T47D (cell line): Measurements from ENCODE around the gene CNOT4.
"Not testable (repeated sequence)": the region's sequence is repeated elsewhere in the genome, so short reads cannot be mapped to it uniquely, and the experiment has no call there.

Experiments used
- DNase-seq, 2 experiments: peaks; one replicate each; pipeline versions ENCODE4 v3.0.0 to v3.0.0-alpha.2; 2011 to 2012; ENCODE audit warnings: low read depth in 1 of 2, low spot score in 1 of 2
- JUND ChIP-seq: IDR thresholded peaks from 2 replicates; pipeline ENCODE4 v1.6.1; 2012; ENCODE audit warnings: low read depth
- in situ Hi-C: cut with HindIII; loops from 2 replicates; pipeline ENCODE4 v1.10.0; 2016; ENCODE audit warnings: low sequenced_read_pairs, low pct_unique_long_range_greater_than_20kb

The CNOT4 gene

DNA sequence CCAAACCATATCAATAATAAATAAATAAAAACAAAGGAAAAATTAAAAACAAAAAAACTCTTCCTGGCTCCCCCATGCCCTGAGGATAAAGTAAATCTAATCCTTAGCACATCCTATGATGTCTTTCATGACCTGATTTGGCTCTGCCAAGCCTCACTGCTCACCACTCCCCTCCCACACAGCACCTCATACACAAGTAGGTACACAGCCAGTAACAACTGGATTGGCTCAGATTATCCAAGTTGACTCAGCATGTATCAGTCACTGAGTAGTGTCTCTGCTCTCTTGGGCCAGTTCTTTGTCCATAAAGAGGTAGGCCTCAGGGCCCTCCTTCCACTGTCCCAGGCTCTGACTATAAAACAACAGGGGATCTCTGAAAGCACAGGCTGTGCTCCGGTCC lies 176.7 kb downstream of the CNOT4 start:
- TF ChIP-seq JUND, result no peak
- DNase-seq, result no peak
- in situ Hi-C loops, result no loop called here

DNA sequence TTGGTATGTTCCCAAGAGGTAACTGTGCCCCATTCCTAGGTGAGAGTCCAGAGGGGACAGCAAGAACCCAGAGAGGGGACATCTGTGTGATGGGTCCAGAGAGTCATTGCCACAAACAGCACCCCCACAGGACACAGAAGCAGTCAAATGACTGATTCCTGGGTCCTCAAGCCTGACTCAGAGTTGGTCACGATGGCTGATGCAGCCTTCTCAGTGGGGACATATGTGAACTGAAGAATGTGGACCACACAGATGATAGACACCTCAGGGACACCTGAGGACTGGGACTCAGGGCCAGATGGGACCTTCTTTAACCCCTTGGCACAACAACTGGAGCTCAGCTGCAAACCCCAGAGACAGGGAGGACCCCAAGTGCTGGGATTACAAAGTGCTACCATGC lies 179.8 kb downstream of the CNOT4 start:
- TF ChIP-seq JUND, result no peak
- no peak for DNase-seq
- in situ Hi-C loops, result no loop called here

DNA sequence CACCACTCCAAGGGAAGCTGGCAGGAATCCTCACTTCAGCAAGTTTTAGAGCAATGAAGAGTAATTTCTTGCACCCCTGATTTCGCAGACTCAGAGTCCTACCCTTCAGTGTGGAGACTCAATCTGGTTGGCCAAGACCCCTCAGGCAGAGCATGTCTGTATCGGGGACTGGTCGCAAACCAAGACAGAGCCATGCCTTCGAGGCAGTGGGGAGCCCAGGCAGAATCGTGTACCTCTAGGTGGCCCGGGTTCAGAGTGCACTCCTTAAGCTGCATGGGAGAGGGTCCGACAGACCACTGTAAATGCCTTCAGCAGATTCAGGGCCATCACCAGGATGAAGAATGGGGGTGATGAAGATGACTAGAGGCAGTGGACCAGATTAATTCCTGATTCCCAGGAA lies 181.4 kb downstream of the CNOT4 start:
- in situ Hi-C loops, result no loop called here
- no peak for DNase-seq
- TF ChIP-seq JUND, result no peak

DNA sequence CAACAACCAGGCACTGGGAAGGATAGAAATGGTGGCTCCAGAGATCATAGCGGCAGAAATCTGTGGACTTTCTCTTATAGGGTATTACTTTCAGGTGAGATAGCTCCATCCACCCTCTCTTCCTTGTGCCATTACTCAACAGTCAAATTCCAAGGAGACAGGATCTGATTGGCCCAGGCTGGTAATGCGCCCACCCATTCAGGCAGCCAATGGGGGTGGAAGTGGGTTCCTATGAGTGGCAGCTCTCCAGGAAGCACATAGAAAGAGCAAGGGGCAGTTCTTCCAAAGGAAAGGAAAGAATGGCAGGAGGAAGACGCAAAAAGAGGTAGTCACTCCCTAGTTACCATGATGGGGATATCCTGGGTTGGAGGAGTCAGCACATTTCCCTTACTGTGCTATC lies 181.8 kb downstream of the CNOT4 start:
- no peak for TF ChIP-seq JUND
- in situ Hi-C loops, result no loop called here
- no peak for DNase-seq

DNA sequence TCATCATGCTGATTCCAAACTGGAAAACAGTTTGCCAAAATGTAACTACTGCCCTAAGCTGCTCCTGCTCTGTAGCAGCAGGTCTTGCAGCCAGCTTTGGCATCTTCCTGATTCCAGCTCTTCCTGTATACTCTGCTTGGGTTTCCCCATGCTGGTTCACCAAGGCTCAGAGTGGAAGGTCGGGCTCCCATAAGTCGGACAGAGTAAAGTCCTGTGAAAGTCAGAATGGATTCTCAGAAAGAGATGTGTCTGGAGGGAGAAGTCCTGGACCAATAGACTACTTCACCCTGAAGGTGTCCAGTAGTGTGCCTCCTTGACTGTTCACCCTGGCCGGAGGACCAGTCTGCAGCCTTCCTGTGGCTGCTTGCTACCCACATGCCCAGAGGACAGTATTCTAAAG lies 182.4 kb downstream of the CNOT4 start:
- no peak for DNase-seq
- in situ Hi-C loops, result no loop called here
- TF ChIP-seq JUND, result no peak

DNA sequence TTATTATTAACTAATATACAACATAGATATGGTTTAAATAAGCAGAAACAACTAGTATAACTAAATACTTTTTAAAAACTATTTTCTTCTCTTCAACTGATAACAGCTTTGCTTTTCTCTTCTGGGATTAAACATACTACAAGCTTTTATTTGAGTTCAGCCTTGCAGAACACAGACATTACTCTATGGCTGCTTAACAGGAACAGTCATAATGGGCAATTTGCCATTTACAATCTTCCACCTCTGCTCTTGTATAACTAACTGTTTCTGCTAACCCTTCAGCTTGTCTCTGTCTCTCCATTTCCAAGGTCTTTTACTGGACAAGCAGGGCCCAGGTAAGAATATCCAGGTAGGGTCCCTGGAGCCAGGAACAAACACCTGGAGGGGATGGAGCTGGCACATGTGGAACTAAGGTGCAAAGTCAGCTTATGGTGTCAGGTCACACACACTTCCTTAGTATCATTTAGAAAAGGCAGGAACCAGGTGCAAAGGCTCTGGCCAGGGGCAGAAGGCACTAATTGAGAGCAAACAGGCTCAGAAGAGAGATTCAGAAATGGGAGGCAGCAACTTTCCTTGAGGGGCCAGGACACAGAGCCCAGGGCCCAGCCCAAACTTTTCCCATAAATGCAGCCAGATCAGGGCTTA lies 183.1 kb downstream of the CNOT4 start:
- no peak for TF ChIP-seq JUND
- no peak for DNase-seq
- in situ Hi-C loops, result no loop called here

DNA sequence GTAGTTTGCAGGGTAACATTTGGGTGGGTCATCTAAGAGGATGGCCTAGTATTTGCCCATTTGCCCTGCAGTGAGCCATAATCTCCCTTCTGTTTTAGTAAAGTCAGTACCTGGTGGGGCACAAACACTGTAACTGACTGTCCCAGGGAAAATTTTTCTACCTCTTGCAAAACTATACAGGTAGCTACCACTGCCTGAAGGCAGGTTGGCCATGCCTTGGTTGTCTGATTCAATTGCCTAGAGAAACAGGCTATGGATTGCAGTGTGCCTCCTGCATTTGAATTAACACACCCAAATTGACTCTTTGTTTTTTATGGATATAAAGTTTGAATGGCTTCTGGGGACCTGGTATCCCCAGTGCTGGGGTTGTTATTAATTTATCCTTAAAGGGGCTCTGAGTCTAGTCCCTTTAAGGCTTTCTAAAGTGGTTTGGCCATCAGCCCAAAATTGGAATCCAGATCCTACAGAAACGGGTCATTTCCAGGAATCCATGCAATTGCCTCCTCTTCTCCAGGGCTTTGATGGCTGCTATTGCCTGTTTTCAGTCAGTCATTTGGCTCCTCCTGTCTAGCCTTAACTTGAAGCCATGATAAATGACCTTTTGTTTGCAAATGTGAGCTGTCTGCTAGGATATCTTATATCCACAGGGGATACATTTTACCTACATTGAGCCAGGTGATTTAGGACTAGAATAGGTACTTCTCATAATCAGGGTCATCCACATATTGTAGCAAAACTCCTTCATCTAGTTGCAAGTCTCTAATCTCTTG lies 187.1 kb downstream of the CNOT4 start:
- in situ Hi-C loops, result no loop called here
- DNase-seq, result no peak
- TF ChIP-seq JUND, result no peak

DNA sequence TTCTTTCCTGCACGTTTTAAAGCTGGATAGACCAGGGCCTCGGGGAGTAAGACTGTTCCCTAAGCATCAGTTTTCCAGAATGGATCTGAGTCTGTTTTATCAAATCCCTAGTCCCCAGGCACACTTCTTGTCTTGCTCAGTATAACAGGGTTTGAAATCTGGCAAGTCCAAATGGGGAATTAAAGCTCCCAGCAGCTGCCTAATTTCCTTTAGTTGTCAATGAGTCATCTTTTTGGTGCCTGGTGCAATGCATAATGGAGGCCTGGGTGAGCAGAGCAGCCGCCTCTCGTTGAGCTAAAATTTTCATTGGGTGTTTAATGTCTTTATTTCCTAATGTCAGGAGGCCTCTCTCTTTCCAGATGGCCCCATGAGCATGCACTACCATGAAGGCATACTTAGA lies 188.3 kb downstream of the CNOT4 start:
- DNase-seq, result no peak
- TF ChIP-seq JUND, result no peak

DNA sequence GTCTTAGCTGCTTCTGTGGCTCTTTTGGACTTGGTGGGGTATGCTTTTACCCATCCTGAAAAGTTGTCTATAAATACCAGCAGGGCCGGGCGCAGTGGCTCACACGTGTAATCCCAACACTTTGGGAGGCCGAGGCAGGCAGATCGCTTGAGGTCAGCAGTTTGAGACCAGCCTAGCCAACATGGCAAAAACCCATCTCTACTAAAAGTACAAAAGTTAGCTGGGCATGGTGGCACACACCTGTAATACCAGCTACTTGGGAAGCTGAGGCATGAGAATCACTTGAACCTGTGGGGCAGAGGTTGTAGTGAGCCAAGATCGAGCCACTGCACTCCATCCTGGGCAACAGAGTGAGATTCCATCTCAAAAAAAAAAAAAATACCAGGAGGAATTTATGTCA lies 188.9 kb downstream of the CNOT4 start:
- in situ Hi-C loops, DNase-seq: not testable (repeated sequence)

More for the DNA sequence above, 188.3 kb downstream of the CNOT4 start:
- in situ Hi-C loops, result no loop called here

DNA sequence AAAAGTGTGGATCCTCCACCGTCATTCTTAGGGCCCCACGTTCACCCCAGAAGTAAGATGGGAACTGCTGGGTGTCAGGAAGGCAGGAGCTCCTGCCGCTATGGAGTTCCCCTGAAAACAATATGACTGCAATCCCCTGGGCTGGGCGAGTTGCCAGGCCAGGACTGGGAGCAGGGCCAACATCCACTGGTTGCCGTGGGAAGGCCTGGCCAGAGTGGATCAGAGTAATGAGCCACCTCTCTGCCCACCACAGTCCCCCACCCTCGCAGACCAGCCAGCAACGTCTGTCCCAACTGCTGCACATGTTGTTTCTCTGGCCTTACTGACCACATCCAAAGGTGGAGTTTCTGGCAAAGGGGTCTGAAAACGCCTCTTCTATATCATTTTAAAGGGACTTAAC lies 189.6 kb downstream of the CNOT4 start:
- no peak for DNase-seq
- no peak for TF ChIP-seq JUND
- in situ Hi-C loops, result no loop called here

DNA sequence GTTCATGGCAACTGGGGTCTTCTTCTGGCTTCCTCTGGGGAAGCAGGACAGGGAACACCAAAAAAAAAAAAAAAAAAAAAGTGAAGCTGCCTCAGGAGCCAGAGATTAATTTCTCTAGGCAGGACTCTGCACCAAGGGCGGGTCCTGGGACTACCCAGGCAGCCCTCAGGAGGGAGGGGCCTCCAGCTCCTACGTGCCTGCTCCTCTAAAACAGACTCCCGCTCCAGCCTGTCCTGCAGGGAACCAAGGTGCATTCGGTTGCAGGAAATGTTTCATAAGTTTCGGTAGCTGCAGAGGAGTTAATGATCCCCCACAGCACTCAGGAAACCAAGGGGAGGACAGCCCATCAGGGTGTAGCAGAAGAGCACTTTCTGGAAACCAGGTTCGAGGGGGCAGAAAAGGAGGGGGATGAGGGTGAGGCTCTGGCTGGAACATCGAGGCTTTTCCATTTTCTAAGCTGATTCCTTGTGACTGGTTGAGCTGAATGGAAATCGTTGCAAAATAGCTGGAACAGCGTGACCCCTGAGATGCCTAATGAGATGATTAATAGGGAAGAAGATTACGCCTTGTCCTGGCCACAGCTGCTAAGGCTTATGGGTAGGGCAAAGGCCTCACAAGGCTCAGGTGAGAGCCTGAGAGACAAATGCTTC lies 192.1 kb downstream of the CNOT4 start:
- no peak for DNase-seq
- TF ChIP-seq JUND, result no peak
- in situ Hi-C loops, result no loop called here

DNA sequence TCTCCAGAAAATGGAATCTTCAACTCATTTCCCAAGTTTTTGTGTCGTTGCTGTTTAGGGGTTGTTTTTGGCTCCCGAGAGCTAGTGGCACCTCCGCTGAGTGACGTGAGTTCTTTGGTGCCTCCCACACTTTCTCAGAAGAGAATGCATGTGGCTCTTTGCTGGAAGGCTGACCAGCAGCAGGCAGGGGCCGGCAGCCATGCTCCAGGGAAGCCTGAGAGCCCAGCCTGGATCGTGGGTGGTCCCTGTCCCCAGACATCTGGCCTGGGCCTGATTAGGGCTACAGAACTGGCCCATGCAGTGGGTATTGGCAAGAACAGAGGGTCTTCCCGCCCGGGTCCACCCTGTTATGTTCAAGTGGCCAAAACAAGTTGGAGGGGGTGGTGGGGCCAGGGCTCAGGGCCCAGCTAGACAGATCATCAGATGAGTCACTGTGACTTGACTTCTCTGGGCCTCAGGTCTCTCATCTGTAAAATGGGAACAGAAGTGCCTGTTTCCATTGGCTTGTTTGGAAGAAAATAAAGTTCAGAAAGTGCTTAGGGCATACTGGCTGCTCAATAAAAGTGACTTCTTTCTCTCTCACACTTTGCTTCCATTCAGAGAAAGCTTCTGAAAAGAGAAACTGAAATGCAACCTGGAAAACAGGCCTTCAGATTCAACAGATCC lies 193.1 kb downstream of the CNOT4 start:
- DNase-seq, result no peak
- in situ Hi-C loops, result no loop called here
- TF ChIP-seq JUND, result no peak

DNA sequence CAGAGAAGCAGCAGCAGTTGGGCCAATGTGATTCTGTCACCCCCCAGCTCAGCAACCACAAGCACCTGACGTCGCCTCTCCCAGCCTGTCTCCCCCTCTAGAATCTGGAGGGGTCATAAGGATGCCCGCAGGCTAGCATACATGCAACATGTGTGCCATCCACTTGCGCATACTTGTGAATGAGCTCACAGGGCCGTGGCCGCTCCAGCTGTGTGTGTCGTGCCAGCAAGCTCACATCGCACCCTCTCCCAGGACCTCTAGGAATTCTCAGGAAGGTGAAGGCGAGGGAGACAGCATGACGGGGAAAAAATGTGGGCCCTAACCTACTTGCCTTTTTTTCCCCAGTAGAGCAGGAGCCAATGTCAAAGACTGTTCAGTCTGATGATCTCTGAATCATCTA lies 195.9 kb downstream of the CNOT4 start:
- in situ Hi-C loops, result no loop called here
- no peak for DNase-seq
- TF ChIP-seq JUND, result no peak
